HG02970 (cell line): Measurements from ENCODE around the gene PALB2.
"Not testable (repeated sequence)": the region's sequence is repeated elsewhere in the genome, so short reads cannot be mapped to it uniquely, and the experiment has no call there.

ENCODE experiments used
- ATAC-seq: cut with Tn5 transposase; IDR thresholded peaks from one replicate; pipeline ENCODE4 v1.9.1; 2021; ENCODE audit warnings: mild to moderate bottlenecking, moderate library complexity, moderate number of reproducible peaks; ENCODE audit not compliant: unreplicated experiment, low FRiP score

The PALB2 gene

GRCh38 chr16:23650674-23651416 is 9.7 kb upstream of the PALB2 start:
- ATAC-seq: no peak

- ATAC-seq: no peak
Observed at GRCh38 chr16:23642246-23642774, 1.2 kb upstream of the PALB2 start.

GRCh38 chr16:23640615-23640930 is 537 bp downstream of the PALB2 start:
- no peak for ATAC-seq

GRCh38 chr16:23635958-23636357 is 5.2 kb downstream of the PALB2 start:
- ATAC-seq: no peak

- no peak for ATAC-seq
Observed at GRCh38 chr16:23634461-23635036, 6.6 kb downstream of the PALB2 start.

GRCh38 chr16:23631874-23632273 is 9.2 kb downstream of the PALB2 start:
- not testable (repeated sequence) for ATAC-seq

- no peak for ATAC-seq
Observed at GRCh38 chr16:23629516-23629915, 11.6 kb downstream of the PALB2 start.

GRCh38 chr16:23624092-23624491 is 17.0 kb downstream of the PALB2 start:
- ATAC-seq: no peak

- ATAC-seq: no peak
Observed at GRCh38 chr16:23615805-23616204, 25.3 kb downstream of the PALB2 start.

- no peak for ATAC-seq
Observed at GRCh38 chr16:23611936-23612335, 29.2 kb downstream of the PALB2 start.

- ATAC-seq: not testable (repeated sequence)
Observed at GRCh38 chr16:23610905-23611304, 30.2 kb downstream of the PALB2 start.

- ATAC-seq: no peak
Observed at GRCh38 chr16:23609929-23610328, 31.2 kb downstream of the PALB2 start.

- no peak for ATAC-seq
Observed at GRCh38 chr16:23608194-23608593, 32.9 kb downstream of the PALB2 start.

GRCh38 chr16:23607726-23608125 is 33.4 kb downstream of the PALB2 start:
- ATAC-seq: no peak

- no peak for ATAC-seq
Observed at GRCh38 chr16:23597003-23597756, 43.9 kb downstream of the PALB2 start.

GRCh38 chr16:23595951-23596720 is 45.0 kb downstream of the PALB2 start, which contains the start of gene NDUFAB1:
TSS of gene NDUFAB1 (minus strand) at chr16:23596316. CDS start at chr16:23596290, 26 bp downstream.
- peak; percentile 89 for ATAC-seq

- no peak for ATAC-seq
Observed at GRCh38 chr16:23595246-23595950, 45.7 kb downstream of the PALB2 start.

- ATAC-seq: no peak
Observed at GRCh38 chr16:23594186-23594585, 46.9 kb downstream of the PALB2 start.

GRCh38 chr16:23590181-23590580 is 50.9 kb downstream of the PALB2 start:
- ATAC-seq: no peak

GRCh38 chr16:23587726-23588125 is 53.4 kb downstream of the PALB2 start:
- no peak for ATAC-seq
